Neural cell (in vitro differentiated cells): ENCODE results near the gene SOWAHD. TPM values are rescaled to one million over a fixed set of nuclear protein-coding genes. Genes with fewer than 3 reads are reported as not detected.

Source experiments
- H2AFZ ChIP-seq: fragments of 200-600, 300-800 bp; sonication (generic), shearing (Covaris generic); 2 replicates; pipeline ENCODE4 v1.6.0; 2014; ENCODE audit warnings: low read depth, mild to moderate bottlenecking, antibody characterized with exemption, low read length, moderate library complexity
- H3F3A ChIP-seq: fragments of 200-600 bp; shearing (Covaris generic); 2 replicates; pipeline ENCODE4 v1.6.1; 2016; ENCODE audit warnings: mild to moderate bottlenecking, moderate library complexity, mixed read lengths, antibody characterized with exemption, low read length; ENCODE audit not compliant: insufficient read depth, poor library complexity, severe bottlenecking
- H3K27ac ChIP-seq: fragments of 200-600, 300-800 bp; sonication (generic), shearing (Covaris generic); 2 replicates; pipeline ENCODE4 v1.5.1; 2014; ENCODE audit warnings: mild to moderate bottlenecking, low read length, moderate library complexity
- H3K27me3 ChIP-seq: fragments of 300-800, 200-600 bp; sonication (generic), shearing (Covaris generic); 2 replicates; pipeline ENCODE4 v1.6.0; 2014; ENCODE audit warnings: mild to moderate bottlenecking, low read depth, low read length, moderate library complexity; ENCODE audit not compliant: insufficient read depth
- H3K36me3 ChIP-seq: fragments of 300-800, 200-600 bp; sonication (generic), shearing (Covaris generic); 2 replicates; pipeline ENCODE4 v1.5.1; 2014; ENCODE audit warnings: mild to moderate bottlenecking, antibody characterized with exemption, low read length, moderate library complexity; ENCODE audit not compliant: insufficient read depth
- H3K4me2 ChIP-seq: fragments of 300-800, 200-600 bp; sonication (generic), shearing (Covaris generic); 2 replicates; pipeline ENCODE4 v1.6.0; 2014; ENCODE audit warnings: mild to moderate bottlenecking, low read length
- H3K4me3 ChIP-seq: fragments of 300-800, 200-600 bp; sonication (generic), shearing (Covaris generic); 2 replicates; pipeline ENCODE4 v1.5.1; 2014; ENCODE audit warnings: mild to moderate bottlenecking, low read length, moderate library complexity
- H3K79me2 ChIP-seq: fragments of 200-600 bp; shearing (Covaris generic); replicated peaks from 2 replicates; pipeline ENCODE4 v1.6.0; 2014; ENCODE audit warnings: mild to moderate bottlenecking, low read length, moderate library complexity; ENCODE audit not compliant: insufficient read depth
- H3K9ac ChIP-seq: fragments of 300-800, 200-600 bp; sonication (generic), shearing (Covaris generic); 2 replicates; pipeline ENCODE4 v1.6.1; 2016; ENCODE audit warnings: mild to moderate bottlenecking, low read length, mixed read lengths
- H3K9me2 ChIP-seq: fragments of 200-600 bp; shearing (Covaris generic); 2 replicates; pipeline ENCODE4 v1.6.1; 2016; ENCODE audit warnings: mild to moderate bottlenecking, low read length, mixed read lengths; ENCODE audit not compliant: insufficient read depth
- H3K9me3 ChIP-seq: fragments of 200-600, 300-800 bp; sonication (generic), shearing (Covaris generic); 2 replicates; pipeline ENCODE4 v1.6.1; 2016; ENCODE audit warnings: mild to moderate bottlenecking, mixed run types, low read length, moderate library complexity, mixed read lengths
- H4K20me1 ChIP-seq: fragments of 200-600 bp; shearing (Covaris generic); 2 replicates; pipeline ENCODE4 v1.6.1; 2016; ENCODE audit warnings: mild to moderate bottlenecking, mixed run types; ENCODE audit not compliant: insufficient read depth
- EP300 ChIP-seq: fragments of 450-650 bp; conservative IDR thresholded peaks from 2 replicates; pipeline ENCODE4 v1.6.1; 2014; ENCODE audit warnings: antibody characterized with exemption, mild to moderate bottlenecking, moderate library complexity; ENCODE audit not compliant: poor library complexity, severe bottlenecking
- EZH2 ChIP-seq: fragments of 200-600, 300-800 bp; shearing (Covaris generic), sonication (generic); IDR thresholded peaks from 2 replicates; pipeline ENCODE4 v1.6.1; 2014; ENCODE audit warnings: antibody characterized with exemption, low read length, borderline replicate concordance, mild to moderate bottlenecking; ENCODE audit not compliant: insufficient read depth, poor library complexity, severe bottlenecking
- MXI1 ChIP-seq: fragments of 450-650 bp; conservative IDR thresholded peaks from 2 replicates; pipeline ENCODE4 v1.6.1; 2014; ENCODE audit warnings: antibody characterized with exemption, mild to moderate bottlenecking; ENCODE audit not compliant: poor library complexity, severe bottlenecking
- POLR2AphosphoS5 ChIP-seq: IDR thresholded peaks from 2 replicates; pipeline ENCODE4 v1.6.1; 2012
- RAD21 ChIP-seq: fragments of 450-650 bp; conservative IDR thresholded peaks from 2 replicates; pipeline ENCODE4 v1.6.1; 2014; ENCODE audit warnings: antibody characterized with exemption, mild to moderate bottlenecking, moderate library complexity
- REST ChIP-seq: IDR thresholded peaks from 2 replicates; pipeline ENCODE4 v1.6.1; 2012; ENCODE audit warnings: borderline replicate concordance
- SMC3 ChIP-seq: fragments of 450-650 bp; conservative IDR thresholded peaks from 2 replicates; pipeline ENCODE4 v1.6.1; 2014; ENCODE audit warnings: antibody characterized with exemption, mild to moderate bottlenecking, moderate library complexity; ENCODE audit not compliant: poor library complexity
- TAF1 ChIP-seq: IDR thresholded peaks from 2 replicates; pipeline ENCODE4 v1.6.1; 2012; ENCODE audit warnings: low read depth
- polyA plus RNA-seq: library from polyadenylated mRNA; depleted of rRNA; stranded (reverse); fragments of >200 nt; gene quantifications from 2 replicates; pipeline ENCODE4 v1.2.3, GENCODE V29; 2014
- TF ChIP-seq, protein P1 (sequence below): fragments of 450-650 bp; IDR thresholded peaks from 2 replicates; pipeline ENCODE4 v1.5.1; 2014; ENCODE audit warnings: antibody characterized with exemption, mild to moderate bottlenecking, moderate library complexity; ENCODE audit not compliant: poor library complexity, severe bottlenecking

The SOWAHD gene
- polyA plus RNA-seq, 1 donor from 2014 or later: not detected

GRCh38 chrX:119775517-119776238 lies 17.3 kb downstream of the SOWAHD start:
- Histone ChIP-seq H3K9me2 (no peaks in the 10 kb centered on the region), H3K4me3 (no peak overlapping the region), H3K9ac (no peak overlapping the region), H3F3A (no peaks in the 10 kb centered on the region), H2AFZ (no peak overlapping the region), H3K4me2 (no peak overlapping the region), H3K79me2 (no peaks in the 10 kb centered on the region), H3K27me3 (no peaks in the 10 kb centered on the region), H3K27ac (no peak overlapping the region), H3K9me3 (no peaks in the 10 kb centered on the region), H3K36me3 (no peaks in the 10 kb centered on the region), H4K20me1 (no peaks in the 10 kb centered on the region)
- TF ChIP-seq TAF1 (no peak), MXI1 (no peak), REST (no peak)

DNA sequence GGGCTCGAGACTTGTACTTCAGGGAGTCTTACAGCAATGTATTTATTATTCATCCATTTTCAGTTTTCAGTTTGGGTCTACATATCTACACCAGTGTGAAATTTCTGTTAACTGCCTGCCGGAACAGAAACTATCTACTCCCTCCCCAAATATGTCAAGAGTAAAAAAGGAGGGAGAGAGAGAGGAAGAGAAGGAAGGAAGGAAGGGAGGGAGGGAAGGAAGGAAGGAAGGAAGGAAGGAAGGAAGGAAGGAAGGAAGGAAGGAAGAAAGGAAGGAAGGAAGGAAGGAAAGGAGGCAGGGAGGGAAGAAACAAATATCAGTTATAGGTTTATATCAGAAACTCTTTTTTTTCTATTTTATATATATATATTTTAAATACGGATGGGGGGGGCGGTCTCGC lies 20.4 kb downstream of the SOWAHD start:
- Histone ChIP-seq H3K9ac (no peak overlapping the region), H3K27ac (no peak overlapping the region), H3K36me3 (no peaks in the 10 kb centered on the region), H3K4me2 (no peak overlapping the region), H3K4me3 (no peak overlapping the region), H3K27me3 (no peaks in the 10 kb centered on the region), H3F3A (no peaks in the 10 kb centered on the region), H2AFZ (no peak overlapping the region), H3K9me3 (no peaks in the 10 kb centered on the region), H4K20me1 (no peaks in the 10 kb centered on the region), H3K9me2 (no peaks in the 10 kb centered on the region), H3K79me2 (no peaks in the 10 kb centered on the region)
- no peak for TF ChIP-seq POLR2AphosphoS5
- TF ChIP-seq RAD21: no peak
- TF ChIP-seq REST: no peak
- no peak for TF ChIP-seq MXI1
- no peak for TF ChIP-seq SMC3
- no peak for TF ChIP-seq TAF1
- TF ChIP-seq EP300: no peak
- TF ChIP-seq, protein P1, sequence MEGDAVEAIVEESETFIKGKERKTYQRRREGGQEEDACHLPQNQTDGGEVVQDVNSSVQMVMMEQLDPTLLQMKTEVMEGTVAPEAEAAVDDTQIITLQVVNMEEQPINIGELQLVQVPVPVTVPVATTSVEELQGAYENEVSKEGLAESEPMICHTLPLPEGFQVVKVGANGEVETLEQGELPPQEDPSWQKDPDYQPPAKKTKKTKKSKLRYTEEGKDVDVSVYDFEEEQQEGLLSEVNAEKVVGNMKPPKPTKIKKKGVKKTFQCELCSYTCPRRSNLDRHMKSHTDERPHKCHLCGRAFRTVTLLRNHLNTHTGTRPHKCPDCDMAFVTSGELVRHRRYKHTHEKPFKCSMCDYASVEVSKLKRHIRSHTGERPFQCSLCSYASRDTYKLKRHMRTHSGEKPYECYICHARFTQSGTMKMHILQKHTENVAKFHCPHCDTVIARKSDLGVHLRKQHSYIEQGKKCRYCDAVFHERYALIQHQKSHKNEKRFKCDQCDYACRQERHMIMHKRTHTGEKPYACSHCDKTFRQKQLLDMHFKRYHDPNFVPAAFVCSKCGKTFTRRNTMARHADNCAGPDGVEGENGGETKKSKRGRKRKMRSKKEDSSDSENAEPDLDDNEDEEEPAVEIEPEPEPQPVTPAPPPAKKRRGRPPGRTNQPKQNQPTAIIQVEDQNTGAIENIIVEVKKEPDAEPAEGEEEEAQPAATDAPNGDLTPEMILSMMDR: no peak
- no peak for TF ChIP-seq EZH2
